HG02763 (cell line): ENCODE results near the gene ATP8A1.
"Not testable (repeated sequence)": the region's sequence is repeated elsewhere in the genome, so short reads cannot be mapped to it uniquely, and the experiment has no call there.

Experiments
- ATAC-seq: cut with Tn5 transposase; IDR thresholded peaks from one replicate; pipeline ENCODE4 v1.9.1; 2021; ENCODE audit warnings: mild to moderate bottlenecking, moderate library complexity; ENCODE audit not compliant: unreplicated experiment

ATP8A1 gene

DNA sequence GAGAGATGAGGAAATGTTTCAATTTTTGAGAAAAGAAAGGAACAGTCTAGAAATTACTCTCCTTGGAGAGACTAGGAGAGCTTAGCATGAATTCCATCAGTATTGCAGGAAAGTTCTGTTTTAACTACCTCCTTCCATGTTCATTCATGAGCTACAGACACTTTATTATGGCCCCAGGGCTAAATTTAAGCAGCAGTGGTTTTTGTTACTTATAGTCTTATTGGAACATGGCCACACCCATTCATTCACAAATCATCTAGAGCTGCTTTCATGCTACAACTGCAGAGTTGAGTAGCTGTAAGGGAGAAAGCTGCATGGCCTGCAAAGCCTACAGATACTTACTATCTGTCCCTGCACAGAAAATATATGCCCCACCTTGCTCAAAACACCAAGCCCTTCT is 178.0 kb downstream of the ATP8A1 start:
- no peak for ATAC-seq

- ATAC-seq, result no peak
These were observed 178.4 kb downstream of the ATP8A1 start for GRCh38 chr4:42478509-42478908.

- no peak for ATAC-seq
These were observed 182.5 kb downstream of the ATP8A1 start for GRCh38 chr4:42474406-42474805.

DNA sequence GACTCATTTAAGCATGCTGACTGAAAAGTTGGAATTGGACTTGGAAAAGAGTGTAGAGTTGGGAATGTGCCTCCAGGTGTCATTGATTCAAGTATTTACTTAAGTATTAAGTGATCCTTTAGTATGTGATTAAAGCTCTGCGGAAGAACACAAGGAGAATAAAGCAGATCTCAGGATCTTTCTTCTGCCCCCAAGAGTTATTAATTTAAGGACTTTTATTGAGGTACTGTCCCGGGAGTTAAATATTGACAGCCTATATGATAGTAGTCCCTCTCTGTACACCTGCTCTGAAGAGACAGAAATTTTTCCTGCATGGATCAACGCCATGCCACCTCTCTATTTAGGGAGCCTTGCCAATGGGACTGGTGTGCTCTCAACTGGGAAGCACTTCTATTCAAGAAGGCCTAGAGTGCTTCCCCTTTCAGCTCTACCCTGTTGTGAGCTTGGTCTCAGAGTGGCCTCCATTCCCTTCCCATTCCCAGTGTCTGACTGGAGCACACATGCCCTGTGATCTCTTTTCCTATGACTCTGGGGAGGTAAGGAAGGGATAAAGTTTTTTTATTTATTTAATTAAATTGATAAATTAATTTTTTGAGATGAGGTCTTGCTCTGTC is 183.7 kb downstream of the ATP8A1 start:
- no peak for ATAC-seq

- no peak for ATAC-seq
These were observed 185.0 kb downstream of the ATP8A1 start for GRCh38 chr4:42471896-42472295.

DNA sequence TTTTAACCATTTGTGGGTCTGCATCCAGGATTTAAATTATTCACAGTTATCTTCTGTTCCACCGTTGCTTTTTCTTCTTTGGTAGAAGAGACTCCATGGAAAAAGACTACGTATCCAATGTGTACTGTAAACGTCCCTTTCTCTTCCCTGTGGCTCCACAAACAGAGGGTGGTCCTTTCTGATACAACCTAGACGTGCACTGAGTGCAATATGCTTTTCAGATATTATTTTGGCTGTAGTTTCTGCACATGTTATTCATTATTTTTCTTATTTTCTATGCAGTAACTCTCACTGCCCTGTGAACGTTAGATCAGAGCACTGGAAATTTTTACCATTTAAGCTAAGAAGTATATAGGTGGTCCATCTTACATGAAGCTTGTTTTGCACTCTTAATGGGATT is 186.9 kb downstream of the ATP8A1 start:
- no peak for ATAC-seq

DNA sequence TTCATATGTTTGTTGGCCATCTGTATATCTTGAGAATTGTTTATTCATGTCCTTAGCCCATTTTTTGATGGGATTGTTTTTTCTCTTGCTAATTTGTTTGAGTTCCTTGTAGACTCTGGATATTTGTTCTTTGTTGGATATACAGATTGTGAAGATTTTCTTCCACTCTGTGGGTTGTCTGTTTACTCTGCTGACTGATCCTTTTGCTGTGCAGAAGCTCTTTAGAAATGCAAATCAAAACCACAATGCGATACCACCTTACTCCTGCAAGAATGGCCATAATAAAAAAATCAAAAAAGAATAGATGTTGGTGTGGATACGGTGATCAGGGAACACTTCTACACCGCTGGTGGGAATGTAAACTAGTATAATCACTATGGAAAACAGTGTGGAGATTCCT is 189.1 kb downstream of the ATP8A1 start:
- not testable (repeated sequence) for ATAC-seq

- ATAC-seq, result no peak
These were observed 190.5 kb downstream of the ATP8A1 start for GRCh38 chr4:42466273-42466844.

DNA sequence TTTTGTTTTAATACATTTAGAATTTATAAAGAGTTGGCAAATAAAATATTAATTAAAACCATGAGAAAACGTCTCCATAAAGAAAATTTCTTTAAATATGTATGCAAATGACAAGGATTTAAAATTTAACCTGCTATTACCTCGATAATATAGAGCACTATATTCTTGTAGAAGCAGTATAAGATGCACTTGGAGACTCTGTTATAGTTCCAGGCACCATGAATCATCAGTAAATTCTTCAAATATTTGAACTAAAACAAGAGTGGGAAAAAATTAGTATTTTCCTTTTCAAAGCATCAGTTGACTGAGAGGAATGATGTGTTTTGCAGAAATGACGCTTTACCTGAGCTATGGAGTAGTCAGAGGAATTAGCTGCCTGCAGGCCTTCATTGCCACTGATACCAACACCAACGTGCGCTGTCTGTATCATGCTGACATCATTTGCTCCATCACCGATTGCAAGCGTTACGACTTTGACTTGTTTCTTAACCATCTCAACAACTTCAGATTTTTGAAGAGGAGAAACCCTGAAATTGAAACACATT is 192.3 kb downstream of the ATP8A1 start:
- ATAC-seq, result no peak

- not testable (repeated sequence) for ATAC-seq
These were observed 195.7 kb downstream of the ATP8A1 start for GRCh38 chr4:42461216-42461615.

DNA sequence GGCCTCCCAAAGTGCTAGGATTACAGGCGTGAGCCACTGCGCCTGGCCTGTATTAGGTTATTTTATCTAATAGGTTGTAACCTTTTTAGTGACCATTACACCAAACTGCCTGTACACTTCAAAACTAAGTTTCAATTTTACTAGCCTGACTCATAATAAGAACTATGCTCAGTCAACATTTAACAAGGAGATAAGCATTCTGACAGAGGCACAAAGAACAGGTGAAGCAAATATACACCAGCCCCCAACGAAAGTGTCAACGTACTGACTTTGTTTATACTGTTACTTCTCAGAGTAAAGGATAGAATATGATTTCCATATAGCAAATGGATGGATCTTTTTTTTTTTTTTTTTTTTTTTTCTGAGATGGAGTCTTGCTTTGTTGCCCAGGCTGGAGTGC is 196.9 kb downstream of the ATP8A1 start:
- ATAC-seq, result peak; percentile 93

- ATAC-seq, result no peak
These were observed 198.2 kb downstream of the ATP8A1 start for GRCh38 chr4:42458657-42459056.

GRCh38 chr4:42454755-42455420 is 202.0 kb downstream of the ATP8A1 start:
- ATAC-seq, result no peak

- ATAC-seq, result peak; percentile 53
These were observed 203.3 kb downstream of the ATP8A1 start for GRCh38 chr4:42453612-42454011.

GRCh38 chr4:42452823-42453222 is 204.1 kb downstream of the ATP8A1 start:
- ATAC-seq, result no peak

GRCh38 chr4:42446823-42447222 is 210.1 kb downstream of the ATP8A1 start:
- no peak for ATAC-seq

DNA sequence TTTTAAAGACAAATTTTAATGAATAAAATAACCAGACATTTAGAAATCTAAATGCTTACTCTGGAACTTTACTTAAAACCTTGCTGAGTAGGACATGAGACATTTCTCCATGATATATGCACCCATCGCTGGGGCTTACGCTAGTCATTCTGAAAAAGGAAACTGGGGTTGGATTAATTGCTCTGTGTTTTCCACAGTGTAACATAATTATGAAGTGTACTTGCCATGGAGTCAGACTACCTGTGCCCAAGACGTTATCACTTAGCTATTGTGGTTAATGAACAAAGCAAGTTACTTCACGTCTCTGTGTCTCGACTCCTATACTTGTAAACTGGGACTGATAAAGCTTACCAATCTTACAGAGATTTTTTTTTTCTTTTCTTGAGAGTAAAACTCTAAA is 211.9 kb downstream of the ATP8A1 start:
- ATAC-seq, result no peak

DNA sequence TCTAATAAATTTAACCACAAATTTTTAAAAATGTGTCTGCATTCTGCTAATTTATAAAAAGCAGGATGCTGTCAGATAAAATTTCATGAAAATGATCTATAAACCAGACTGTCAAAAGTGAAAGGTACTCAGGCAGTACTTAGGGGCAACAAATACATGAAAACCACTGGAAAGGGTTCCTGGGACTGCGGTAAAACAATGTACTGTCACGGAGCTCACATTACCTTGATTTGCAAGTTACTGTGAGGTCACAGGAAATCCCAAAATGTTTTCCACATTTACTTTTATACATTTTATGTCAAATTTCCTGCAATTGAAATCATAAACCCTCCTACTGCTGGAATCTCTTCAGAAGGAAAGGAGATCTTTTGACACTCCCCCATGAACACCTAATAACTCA is 214.3 kb downstream of the ATP8A1 start:
- no peak for ATAC-seq

DNA sequence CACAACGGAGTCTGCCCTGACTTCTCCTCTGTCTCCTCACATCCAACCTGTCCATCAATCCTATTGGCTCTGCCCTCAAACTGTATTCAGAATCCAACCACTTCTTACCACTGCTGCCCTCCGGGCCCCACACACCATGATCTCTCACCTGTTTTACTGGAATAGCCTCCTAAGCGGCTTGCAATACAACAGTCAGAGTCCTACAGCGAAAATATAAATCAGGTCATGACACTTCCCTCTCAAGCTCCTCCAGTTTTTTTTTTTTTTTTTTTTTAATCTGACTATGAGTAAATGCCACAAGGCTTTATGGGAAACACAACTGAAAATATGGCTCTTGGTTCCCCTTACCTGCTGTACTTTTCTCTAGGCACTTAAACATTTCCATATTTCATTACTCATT is 216.8 kb downstream of the ATP8A1 start:
- no peak for ATAC-seq

- no peak for ATAC-seq
These were observed 219.9 kb downstream of the ATP8A1 start for GRCh38 chr4:42436928-42437565.

- ATAC-seq, result no peak
These were observed 228.9 kb downstream of the ATP8A1 start for GRCh38 chr4:42428036-42428435.
